ENCODE results near the gene PAQR7.
A peak's percentile ranks its signal among the peaks of the same experiment; 100 is the strongest.
"Not testable (repeated sequence)": the region's sequence is repeated elsewhere in the genome, so short reads cannot be mapped to it uniquely, and the experiment has no call there.

The PAQR7 gene

GRCh38 chr1:25844536-25845337 is 30.8 kb downstream of the PAQR7 start:
- DNase-seq = no peak

- DNase-seq = no peak
Observed at GRCh38 chr1:25843483-25843882, 32.0 kb downstream of the PAQR7 start.

GRCh38 chr1:25839808-25840207 is 35.7 kb downstream of the PAQR7 start:
- not testable (repeated sequence) for DNase-seq

GRCh38 chr1:25837262-25837875 is 38.1 kb downstream of the PAQR7 start:
- DNase-seq = no peak

- no peak for DNase-seq
Observed at GRCh38 chr1:25836695-25837094, 38.8 kb downstream of the PAQR7 start.

- DNase-seq = no peak
Observed at GRCh38 chr1:25834894-25835293, 40.6 kb downstream of the PAQR7 start.

GRCh38 chr1:25833158-25833557 is 42.4 kb downstream of the PAQR7 start:
- no peak for DNase-seq

- no peak for DNase-seq
Observed at GRCh38 chr1:25832336-25833037, 43.0 kb downstream of the PAQR7 start.

- no peak for DNase-seq
Observed at GRCh38 chr1:25831569-25832196, 43.8 kb downstream of the PAQR7 start.

- DNase-seq = no peak
Observed at GRCh38 chr1:25829046-25829445, 46.5 kb downstream of the PAQR7 start.

GRCh38 chr1:25828491-25828890 is 47.0 kb downstream of the PAQR7 start:
- no peak for DNase-seq

- DNase-seq = no peak
Observed at GRCh38 chr1:25826571-25826970, 48.9 kb downstream of the PAQR7 start.

- no peak for DNase-seq
Observed at GRCh38 chr1:25825605-25826004, 49.9 kb downstream of the PAQR7 start.

GRCh38 chr1:25821630-25822091 is 53.8 kb downstream of the PAQR7 start:
- DNase-seq = no peak

GRCh38 chr1:25821112-25821476 is 54.4 kb downstream of the PAQR7 start:
- DNase-seq = no peak

GRCh38 chr1:25820247-25821111 is 55.0 kb downstream of the PAQR7 start:
- peak; percentile 78 for DNase-seq

- DNase-seq = peak; percentile 94
Observed at GRCh38 chr1:25819491-25820246, 55.8 kb downstream of the PAQR7 start, which contains the start of gene MTFR1L. Gene MTFR1L (plus strand): TSS chr1:25819954. CDS start chr1:25823105, 3,151 bp downstream.

- DNase-seq = no peak
Observed at GRCh38 chr1:25818569-25818968, 56.9 kb downstream of the PAQR7 start.

- no peak for DNase-seq
Observed at GRCh38 chr1:25817840-25818501, 57.5 kb downstream of the PAQR7 start.

GRCh38 chr1:25816112-25816718 is 59.3 kb downstream of the PAQR7 start:
- no peak for DNase-seq
